GM13977 (cell line): ENCODE measurements around the gene SLC41A3.

Experiments
- DNase-seq: peaks from one replicate; pipeline ENCODE4 v3.0.0; 2012; ENCODE audit warnings: low spot score
- in situ Hi-C: fragments of 300-500 bp; cut with MboI; formaldehyde crosslinking; loops from one replicate; pipeline ENCODE4 v1.12.0; 2022; ENCODE audit warnings: low sequenced_read_pairs, low pct_unique_long_range_greater_than_20kb, mixed read lengths, inconsistent platforms; ENCODE audit not compliant: unreplicated experiment
- TF ChIP-seq, protein P1 (sequence below): IDR thresholded peaks from 2 replicates; pipeline ENCODE4 v1.5.1; 2012; ENCODE audit warnings: mild to moderate bottlenecking, control low read depth; ENCODE audit not compliant: insufficient read depth; ENCODE audit errors: extremely low read depth, missing control alignments

Gene SLC41A3

DNA sequence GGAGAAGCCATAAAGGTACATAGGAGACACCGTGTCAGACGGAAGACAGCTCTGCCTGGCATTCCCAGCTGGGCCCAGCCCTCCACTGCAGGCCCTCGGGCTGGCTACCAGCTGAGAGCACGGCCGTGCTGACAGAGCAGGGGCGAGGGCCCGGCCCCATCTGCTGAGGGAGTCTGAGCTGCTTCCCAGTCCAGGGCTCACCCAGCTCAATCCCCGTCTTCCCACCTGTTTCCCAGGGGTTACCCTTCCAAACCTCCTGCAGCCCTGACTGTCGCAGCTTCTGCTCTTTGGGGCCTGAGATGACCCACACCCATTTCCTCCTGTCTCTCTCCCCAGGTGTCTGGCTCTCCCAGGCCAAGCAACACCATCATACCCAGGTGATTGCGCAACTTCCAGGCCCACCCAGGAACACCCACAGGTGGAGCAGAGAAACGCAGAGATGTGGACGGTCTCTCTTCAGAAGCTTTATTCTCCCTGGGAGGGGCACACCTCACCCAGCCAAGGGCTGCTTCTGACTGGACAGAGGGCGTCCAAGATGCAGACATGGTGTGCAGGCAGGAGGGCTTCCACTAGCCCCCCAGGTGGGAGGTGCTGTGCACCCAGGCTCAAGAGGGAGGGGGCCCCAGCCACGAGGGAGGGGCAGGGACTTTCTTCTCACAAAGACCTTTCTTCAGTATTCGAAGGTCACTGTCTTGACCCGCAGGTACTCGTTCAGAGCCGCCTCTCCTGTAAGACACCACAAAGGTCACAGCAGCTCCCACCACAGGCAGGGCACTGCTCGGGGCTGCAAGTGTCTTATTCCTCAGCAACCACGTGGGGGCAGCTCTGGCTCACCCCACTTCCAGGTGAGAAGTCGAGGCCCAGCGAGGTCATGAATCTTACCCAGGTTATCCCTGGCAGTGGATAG, 19.4 kb upstream of the SLC41A3 start:
- DNase-seq, result no peak
- TF ChIP-seq, protein P1, sequence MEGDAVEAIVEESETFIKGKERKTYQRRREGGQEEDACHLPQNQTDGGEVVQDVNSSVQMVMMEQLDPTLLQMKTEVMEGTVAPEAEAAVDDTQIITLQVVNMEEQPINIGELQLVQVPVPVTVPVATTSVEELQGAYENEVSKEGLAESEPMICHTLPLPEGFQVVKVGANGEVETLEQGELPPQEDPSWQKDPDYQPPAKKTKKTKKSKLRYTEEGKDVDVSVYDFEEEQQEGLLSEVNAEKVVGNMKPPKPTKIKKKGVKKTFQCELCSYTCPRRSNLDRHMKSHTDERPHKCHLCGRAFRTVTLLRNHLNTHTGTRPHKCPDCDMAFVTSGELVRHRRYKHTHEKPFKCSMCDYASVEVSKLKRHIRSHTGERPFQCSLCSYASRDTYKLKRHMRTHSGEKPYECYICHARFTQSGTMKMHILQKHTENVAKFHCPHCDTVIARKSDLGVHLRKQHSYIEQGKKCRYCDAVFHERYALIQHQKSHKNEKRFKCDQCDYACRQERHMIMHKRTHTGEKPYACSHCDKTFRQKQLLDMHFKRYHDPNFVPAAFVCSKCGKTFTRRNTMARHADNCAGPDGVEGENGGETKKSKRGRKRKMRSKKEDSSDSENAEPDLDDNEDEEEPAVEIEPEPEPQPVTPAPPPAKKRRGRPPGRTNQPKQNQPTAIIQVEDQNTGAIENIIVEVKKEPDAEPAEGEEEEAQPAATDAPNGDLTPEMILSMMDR, result peak; percentile 28
- in situ Hi-C loops, result no loop called here

DNA sequence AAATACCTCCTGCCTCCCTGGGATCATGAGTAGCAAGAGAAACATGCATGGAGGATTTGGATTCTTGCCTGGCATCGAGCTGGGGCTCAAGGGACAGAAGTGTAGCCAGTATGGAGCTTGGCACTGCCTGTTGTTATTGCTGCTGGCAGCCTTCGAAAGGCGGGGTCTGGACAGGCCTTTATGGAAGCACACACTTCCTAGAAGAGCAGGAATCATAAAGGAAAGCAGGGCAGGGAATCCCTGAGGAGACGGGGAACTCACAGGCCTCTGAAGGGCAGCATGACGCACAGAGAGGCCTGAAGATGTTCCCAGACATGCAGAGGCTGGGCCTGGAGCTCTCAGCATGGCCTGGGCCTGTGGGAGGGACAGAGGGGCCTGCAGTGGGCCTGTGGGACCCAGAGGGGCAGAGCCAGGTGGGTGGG, 18.6 kb upstream of the SLC41A3 start:
- in situ Hi-C loops, result no loop called here

DNA sequence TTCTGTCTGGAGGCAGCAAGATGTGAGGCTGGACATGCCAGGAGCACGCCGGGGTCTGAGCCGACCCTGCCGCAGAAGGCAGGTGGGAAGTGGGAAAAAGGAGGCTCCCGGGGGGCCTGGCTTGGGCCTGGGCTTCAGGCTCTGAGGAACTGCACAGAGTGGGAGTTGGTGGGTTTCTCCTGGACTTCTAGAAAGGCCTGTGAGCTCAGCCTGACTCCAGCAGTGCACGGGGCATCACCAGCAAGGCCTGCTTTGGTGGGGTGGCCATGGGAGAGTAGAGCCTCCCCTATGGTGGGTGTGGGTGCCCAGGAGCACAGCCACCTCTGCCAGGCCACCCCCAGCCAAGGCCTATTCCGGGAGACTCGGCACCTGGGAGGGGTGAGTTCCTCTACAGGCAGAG, 18.1 kb upstream of the SLC41A3 start:
- DNase-seq, result no peak
- TF ChIP-seq, protein P1, result no peak
- in situ Hi-C loops, result no loop called here

More for the DNA sequence above, 18.6 kb upstream of the SLC41A3 start:
- TF ChIP-seq, protein P1, result no peak
- DNase-seq, result no peak

DNA sequence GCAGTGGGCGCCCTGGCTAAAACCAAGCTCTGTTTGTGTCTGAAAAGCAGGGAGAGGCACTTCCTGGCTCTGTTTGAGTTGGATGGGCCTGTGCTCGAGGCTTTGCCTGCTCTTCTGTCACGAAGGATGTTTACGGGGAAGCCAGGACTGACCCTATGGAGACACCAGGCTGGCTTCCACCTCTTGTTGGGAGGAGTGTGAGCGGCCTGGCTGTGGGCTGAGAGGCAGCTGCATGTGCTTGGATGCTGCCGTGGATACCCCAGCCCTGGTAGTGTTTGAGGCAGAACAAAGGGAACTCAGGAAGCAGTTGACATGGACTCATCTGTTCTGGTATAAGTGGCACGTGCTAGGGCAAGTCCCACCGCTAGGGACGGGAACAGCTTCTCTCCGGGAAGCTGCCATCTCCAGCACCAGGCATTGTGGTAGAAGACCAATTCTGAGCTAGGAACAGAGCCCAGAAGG, 17.6 kb upstream of the SLC41A3 start:
- DNase-seq, result peak; percentile 6
- TF ChIP-seq, protein P1, result no peak
- in situ Hi-C loops, result no loop called here

DNA sequence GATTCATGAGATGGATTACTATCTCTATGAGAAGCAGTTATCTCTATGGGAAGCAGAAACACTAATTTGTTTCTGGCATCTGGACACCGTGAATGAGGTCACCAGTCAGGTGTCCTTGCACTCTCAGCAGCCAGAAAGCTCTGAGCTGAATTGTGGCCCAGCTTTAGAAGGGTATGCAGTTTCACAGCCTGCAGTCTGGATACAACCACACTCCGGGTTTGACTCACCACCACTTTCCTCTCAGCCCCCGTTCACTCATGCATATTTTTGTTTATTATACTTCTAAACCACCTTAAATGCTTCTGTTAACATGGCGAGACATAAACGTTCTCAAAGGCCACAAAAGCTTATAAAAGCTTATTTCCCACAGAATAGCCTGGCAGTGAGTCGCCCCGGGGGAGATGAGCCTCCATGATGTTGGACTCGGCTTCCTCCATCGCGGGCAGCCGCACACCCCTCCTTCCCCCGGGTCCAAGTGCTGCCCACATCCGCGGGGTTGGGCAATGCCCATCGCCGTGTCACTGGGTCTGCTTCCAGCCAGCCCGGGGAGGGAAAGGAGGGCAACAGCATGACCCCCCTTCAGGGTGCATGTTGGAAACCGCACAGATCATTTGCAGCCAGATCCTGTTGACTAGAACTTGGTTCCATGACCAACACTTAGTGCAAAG, 16.8 kb upstream of the SLC41A3 start:
- peak; percentile 80 for DNase-seq
- TF ChIP-seq, protein P1, result no peak
- in situ Hi-C loops, result no loop called here

DNA sequence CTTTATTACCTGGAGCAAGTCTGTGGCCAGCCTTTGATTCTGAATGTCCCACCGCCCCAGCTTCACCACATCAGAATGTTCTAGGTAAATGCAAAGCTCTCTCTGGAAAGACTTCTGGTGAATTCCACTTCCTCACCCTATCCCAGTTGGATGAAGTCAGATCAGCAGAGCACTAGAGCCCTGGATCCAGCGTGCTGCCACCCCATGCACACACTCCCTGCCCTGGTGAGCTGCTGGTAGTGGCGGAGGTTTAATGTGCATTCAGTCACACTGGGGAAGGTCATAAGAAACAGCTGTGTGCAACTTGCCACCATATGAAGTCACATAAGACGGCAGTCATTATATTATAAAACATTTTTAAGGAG, 16.3 kb upstream of the SLC41A3 start:
- in situ Hi-C loops, result no loop called here
- no peak for DNase-seq
- TF ChIP-seq, protein P1, result no peak
